Measurements from ENCODE around the gene ARPC4. TPM values are rescaled to one million over a fixed set of nuclear protein-coding genes. Genes with fewer than 3 reads are reported as not detected.

The ARPC4 gene
- polyA plus RNA-seq, 1 experiment, result 200 TPM

- CTCF ChIA-PET, result interaction anchor here (0.6 kb wide), 1 partner anchor 16 kb away, joined by 5 read pairs; no protein-coding TSS in a partner anchor
- no peak for TF ChIP-seq CTCF (IDR thresholded peaks at IDR 0.05; ENCODE audit: low read depth, low read length)
- Histone ChIP-seq H3K27me3 (ENCODE audit: control insufficient read depth, insufficient read depth, low read length) (no peaks in the 10 kb centered on the region), H3K9me3 (ENCODE audit: control insufficient read depth, insufficient read depth, low read length) (peaks cover 2% of the 10 kb centered on the region; the same call in 1 of the 2 replicates), H3K27ac (ENCODE audit: low read depth, low read length) (no peak overlapping the region), H3K4me3 (ENCODE audit: low read depth, low read length) (no peak overlapping the region)
- POLR2A ChIA-PET, result interaction anchor here (0.7 kb wide), 1 partner anchor 433 kb away, joined by 5 read pairs; no protein-coding TSS in a partner anchor
- no peak for DNase-seq (ENCODE audit: low read depth, low spot score)
Measured at GRCh38 chr3:9784965-9785364, 7.9 kb upstream of the ARPC4 start.

- Histone ChIP-seq H3K27me3 (ENCODE audit: control insufficient read depth, insufficient read depth, low read length) (no peaks in the 10 kb centered on the region), H3K27ac (ENCODE audit: low read depth, low read length) (no peak overlapping the region), H3K4me3 (ENCODE audit: low read depth, low read length) (no peak overlapping the region), H3K9me3 (ENCODE audit: control insufficient read depth, insufficient read depth, low read length) (peaks cover 2% of the 10 kb centered on the region; the same call in 1 of the 2 replicates)
- ChIA-PET CTCF (no interaction called here), POLR2A (no interaction called here)
- TF ChIP-seq CTCF (IDR thresholded peaks at IDR 0.05; ENCODE audit: low read depth, low read length), result no peak
- DNase-seq (ENCODE audit: low read depth, low spot score), result no peak
Measured at GRCh38 chr3:9785602-9786001, 7.3 kb upstream of the ARPC4 start.

GRCh38 chr3:9786209-9786739 lies 6.6 kb upstream of the ARPC4 start:
- H3K27me3 ChIP-seq (ENCODE audit: control insufficient read depth, insufficient read depth, low read length), result no peaks in the 10 kb centered on the region
- ChIA-PET POLR2A (no interaction called here), CTCF (interaction anchor here (0.8 kb wide), 1 partner anchor 14 kb away, joined by 3 read pairs; no protein-coding TSS in a partner anchor)
- DNase-seq (ENCODE audit: low read depth, low spot score), result no peak
- H3K4me3 ChIP-seq (ENCODE audit: low read depth, low read length), result no peak overlapping the region
- H3K27ac ChIP-seq (ENCODE audit: low read depth, low read length), result no peak overlapping the region
- peaks cover 2% of the 10 kb centered on the region; the same call in 1 of the 2 replicates for H3K9me3 ChIP-seq (ENCODE audit: control insufficient read depth, insufficient read depth, low read length)
- TF ChIP-seq CTCF (IDR thresholded peaks at IDR 0.05; ENCODE audit: low read depth, low read length), result no peak

GRCh38 chr3:9786825-9787669 lies 5.8 kb upstream of the ARPC4 start:
- Histone ChIP-seq H3K27me3 (ENCODE audit: control insufficient read depth, insufficient read depth, low read length) (no peaks in the 10 kb centered on the region), H3K9me3 (ENCODE audit: control insufficient read depth, insufficient read depth, low read length) (peaks cover 2% of the 10 kb centered on the region; the same call in 1 of the 2 replicates), H3K4me3 (ENCODE audit: low read depth, low read length) (no peak overlapping the region), H3K27ac (ENCODE audit: low read depth, low read length) (no peak overlapping the region)
- CTCF ChIA-PET, result interaction anchor here (0.8 kb wide), 1 partner anchor 13 kb away, joined by 3 read pairs; no protein-coding TSS in a partner anchor
- DNase-seq (ENCODE audit: low read depth, low spot score), result no peak
- POLR2A ChIA-PET, result no interaction called here
- peak; percentile 51 for TF ChIP-seq CTCF (IDR thresholded peaks at IDR 0.05; ENCODE audit: low read depth, low read length)

- no peak overlapping the region for H3K27ac ChIP-seq (ENCODE audit: low read depth, low read length)
- TF ChIP-seq CTCF (IDR thresholded peaks at IDR 0.05; ENCODE audit: low read depth, low read length), result no peak
- no peak for DNase-seq (ENCODE audit: low read depth, low spot score)
- POLR2A ChIA-PET, result no interaction called here
- no peaks in the 10 kb centered on the region for H3K27me3 ChIP-seq (ENCODE audit: control insufficient read depth, insufficient read depth, low read length)
- CTCF ChIA-PET, result no interaction called here
- no peak overlapping the region for H3K4me3 ChIP-seq (ENCODE audit: low read depth, low read length)
- H3K9me3 ChIP-seq (ENCODE audit: control insufficient read depth, insufficient read depth, low read length), result peaks cover 2% of the 10 kb centered on the region; the same call in 1 of the 2 replicates
Measured at GRCh38 chr3:9787714-9788113, 5.2 kb upstream of the ARPC4 start.

Measured in AG04450 (cell line).